OCI-LY3 (cell line): Measurements from ENCODE around the gene VPS13D.

Experiments used
- H2AFZ ChIP-seq: fragments of 200-600, 300-600 bp; shearing (Covaris generic); 2 replicates; pipeline ENCODE4 v1.6.0; 2014; ENCODE audit warnings: antibody characterized with exemption, low read depth, low read length
- H3K27ac ChIP-seq: fragments of 200-600, 300-600 bp; sonication (generic); 2 replicates; pipeline ENCODE4 v1.5.1; 2014; ENCODE audit warnings: mild to moderate bottlenecking, low read length, moderate library complexity, mixed read lengths
- H3K27me3 ChIP-seq: fragments of 200-600, 300-600 bp; sonication (generic); 2 replicates; pipeline ENCODE4 v1.6.1; 2014; ENCODE audit warnings: low read depth, low read length, mixed read lengths
- H3K36me3 ChIP-seq: fragments of 200-600, 300-600 bp; sonication (generic); replicated peaks from 2 replicates; pipeline ENCODE3; 2014; ENCODE audit warnings: low read depth, low read length, mixed read lengths
- H3K4me1 ChIP-seq: fragments of 300-600, 200-600 bp; sonication (generic); 2 replicates; pipeline ENCODE4 v1.6.1; 2014; ENCODE audit warnings: low read length, mixed read lengths
- H3K4me2 ChIP-seq: fragments of 200-600, 300-600 bp; sonication (generic); 2 replicates; pipeline ENCODE4 v1.6.1; 2014; ENCODE audit warnings: low read length, mixed read lengths
- H3K4me3 ChIP-seq: fragments of 300-600, 200-600 bp; sonication (generic); 2 replicates; pipeline ENCODE4 v1.5.1; 2014; ENCODE audit warnings: antibody characterized with exemption, mild to moderate bottlenecking, low read length, moderate library complexity
- H3K79me2 ChIP-seq: fragments of 300-600, 200-600 bp; shearing (Covaris generic); 2 replicates; pipeline ENCODE4 v1.6.1; 2014; ENCODE audit warnings: mild to moderate bottlenecking, low read length, mixed read lengths
- H3K9ac ChIP-seq: fragments of 300-600, 200-600 bp; shearing (Covaris generic); 2 replicates; pipeline ENCODE4 v1.6.0; 2014; ENCODE audit warnings: mild to moderate bottlenecking, low read length, moderate library complexity
- H3K9me3 ChIP-seq: fragments of 200-600, 300-600 bp; shearing (Covaris generic); 2 replicates; pipeline ENCODE4 v1.6.1; 2014; ENCODE audit warnings: low read length, mixed read lengths; ENCODE audit not compliant: insufficient read depth
- H4K20me1 ChIP-seq: fragments of 200-600, 300-600 bp; sonication (generic); 2 replicates; pipeline ENCODE4 v1.6.1; 2016; ENCODE audit warnings: low read length, mixed read lengths; ENCODE audit not compliant: insufficient read depth
- EZH2phosphoT487 ChIP-seq: fragments of 200-600 bp; shearing (Covaris generic); IDR thresholded peaks from 2 replicates; pipeline ENCODE4 v1.6.1; 2018; ENCODE audit warnings: antibody characterized with exemption, mixed run types, low read depth
- TF ChIP-seq, protein P1 (sequence below): fragments of 200-600, 300-600 bp; sonication (generic); IDR thresholded peaks from 2 replicates; pipeline ENCODE4 v1.5.1; 2014; ENCODE audit warnings: antibody characterized with exemption, low read length, low read depth

VPS13D gene

DNA sequence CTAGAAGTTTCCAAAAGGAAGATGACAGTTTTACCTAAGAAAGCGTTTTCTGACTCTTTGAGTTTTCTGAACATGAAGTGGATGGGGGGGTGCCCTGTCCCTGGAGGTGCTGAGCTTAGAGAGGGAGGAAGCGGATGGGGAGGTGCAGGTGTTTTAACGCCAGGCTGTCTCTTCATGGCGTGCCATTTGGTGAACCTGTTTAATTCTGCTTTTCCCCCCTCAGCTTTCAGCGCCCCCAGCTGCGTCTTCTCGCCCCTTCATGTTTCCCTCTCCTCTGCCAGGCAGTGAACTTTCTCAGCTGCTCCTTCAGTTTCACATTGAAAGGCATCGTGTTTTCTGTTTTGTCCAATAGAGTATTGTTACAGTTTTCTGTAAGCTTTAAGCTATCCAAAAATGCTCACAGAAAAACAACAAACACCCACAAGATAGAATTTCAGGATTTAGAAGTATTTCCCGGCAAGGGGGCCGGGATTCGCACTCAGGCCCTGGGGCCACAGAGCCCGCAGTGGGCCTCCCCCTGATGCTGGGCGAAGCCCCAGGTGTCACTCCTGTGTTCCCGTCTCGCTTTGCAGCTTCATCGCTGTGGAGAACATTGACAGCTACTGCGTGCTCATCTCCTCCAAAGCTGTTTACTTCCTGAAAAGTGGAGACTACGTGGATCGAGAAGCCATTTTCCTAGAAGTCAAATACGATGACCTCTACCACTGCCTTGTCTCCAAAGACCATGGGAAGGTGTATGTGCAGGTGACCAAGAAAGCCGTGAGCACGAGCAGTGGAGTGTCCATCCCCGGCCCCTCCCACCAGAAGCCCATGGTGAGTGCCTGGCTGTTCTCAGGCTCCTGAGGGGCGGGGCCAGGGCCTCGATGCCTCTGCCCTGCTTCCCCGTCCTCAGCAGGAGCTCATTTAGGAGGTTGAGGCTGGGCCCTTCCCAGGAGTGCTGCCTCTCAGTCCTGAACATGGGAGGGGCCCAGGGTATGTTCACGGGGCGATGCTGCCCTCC lies 276.8 kb downstream of the VPS13D start:
- Histone ChIP-seq H4K20me1 (no peaks in the 10 kb centered on the region), H3K27me3 (no peaks in the 10 kb centered on the region)

DNA sequence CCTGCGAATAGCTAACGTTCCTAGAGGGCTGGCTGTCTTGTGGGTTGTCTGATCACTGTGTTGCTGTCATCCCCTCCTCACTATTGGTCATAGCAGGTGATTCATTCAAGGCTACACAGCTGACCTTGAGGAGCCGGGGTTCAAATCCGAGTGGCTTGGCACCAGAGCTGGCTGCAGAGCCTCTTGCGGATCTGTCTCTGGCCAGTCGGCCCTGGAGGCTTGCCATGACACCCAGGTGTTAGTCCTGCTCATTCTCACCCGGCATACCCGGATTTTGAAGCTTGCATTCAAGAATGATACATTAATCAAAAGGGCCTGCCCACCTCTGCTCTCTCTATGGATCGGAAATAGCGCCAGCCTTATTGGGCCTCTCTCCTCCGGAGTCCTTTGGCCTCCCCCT lies 277.8 kb downstream of the VPS13D start:
- no peak overlapping the region for H3K4me3 ChIP-seq
- no peak overlapping the region for H2AFZ ChIP-seq
- no peaks in the 10 kb centered on the region for H3K9me3 ChIP-seq
- no peaks in the 10 kb centered on the region for H3K4me1 ChIP-seq
- no peaks in the 10 kb centered on the region for H3K36me3 ChIP-seq
- no peak for TF ChIP-seq EZH2phosphoT487
- TF ChIP-seq, protein P1, sequence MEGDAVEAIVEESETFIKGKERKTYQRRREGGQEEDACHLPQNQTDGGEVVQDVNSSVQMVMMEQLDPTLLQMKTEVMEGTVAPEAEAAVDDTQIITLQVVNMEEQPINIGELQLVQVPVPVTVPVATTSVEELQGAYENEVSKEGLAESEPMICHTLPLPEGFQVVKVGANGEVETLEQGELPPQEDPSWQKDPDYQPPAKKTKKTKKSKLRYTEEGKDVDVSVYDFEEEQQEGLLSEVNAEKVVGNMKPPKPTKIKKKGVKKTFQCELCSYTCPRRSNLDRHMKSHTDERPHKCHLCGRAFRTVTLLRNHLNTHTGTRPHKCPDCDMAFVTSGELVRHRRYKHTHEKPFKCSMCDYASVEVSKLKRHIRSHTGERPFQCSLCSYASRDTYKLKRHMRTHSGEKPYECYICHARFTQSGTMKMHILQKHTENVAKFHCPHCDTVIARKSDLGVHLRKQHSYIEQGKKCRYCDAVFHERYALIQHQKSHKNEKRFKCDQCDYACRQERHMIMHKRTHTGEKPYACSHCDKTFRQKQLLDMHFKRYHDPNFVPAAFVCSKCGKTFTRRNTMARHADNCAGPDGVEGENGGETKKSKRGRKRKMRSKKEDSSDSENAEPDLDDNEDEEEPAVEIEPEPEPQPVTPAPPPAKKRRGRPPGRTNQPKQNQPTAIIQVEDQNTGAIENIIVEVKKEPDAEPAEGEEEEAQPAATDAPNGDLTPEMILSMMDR, result no peak
- no peak overlapping the region for H3K9ac ChIP-seq
- H3K27me3 ChIP-seq, result no peaks in the 10 kb centered on the region
- no peak overlapping the region for H3K4me2 ChIP-seq
- no peaks in the 10 kb centered on the region for H4K20me1 ChIP-seq
- H3K27ac ChIP-seq, result no peak overlapping the region
- H3K79me2 ChIP-seq, result no peaks in the 10 kb centered on the region

More for the DNA sequence above, 276.8 kb downstream of the VPS13D start:
- TF ChIP-seq, protein P1, result no peak
- TF ChIP-seq EZH2phosphoT487, result no peak
- no peaks in the 10 kb centered on the region for H3K9me3 ChIP-seq
- no peak overlapping the region for H3K27ac ChIP-seq
- H3K79me2 ChIP-seq, result no peaks in the 10 kb centered on the region
- H3K9ac ChIP-seq, result no peak overlapping the region
- H3K4me2 ChIP-seq, result no peak overlapping the region
- H3K36me3 ChIP-seq, result no peaks in the 10 kb centered on the region
- H3K4me1 ChIP-seq, result no peaks in the 10 kb centered on the region
- no peak overlapping the region for H3K4me3 ChIP-seq
- no peak overlapping the region for H2AFZ ChIP-seq

DNA sequence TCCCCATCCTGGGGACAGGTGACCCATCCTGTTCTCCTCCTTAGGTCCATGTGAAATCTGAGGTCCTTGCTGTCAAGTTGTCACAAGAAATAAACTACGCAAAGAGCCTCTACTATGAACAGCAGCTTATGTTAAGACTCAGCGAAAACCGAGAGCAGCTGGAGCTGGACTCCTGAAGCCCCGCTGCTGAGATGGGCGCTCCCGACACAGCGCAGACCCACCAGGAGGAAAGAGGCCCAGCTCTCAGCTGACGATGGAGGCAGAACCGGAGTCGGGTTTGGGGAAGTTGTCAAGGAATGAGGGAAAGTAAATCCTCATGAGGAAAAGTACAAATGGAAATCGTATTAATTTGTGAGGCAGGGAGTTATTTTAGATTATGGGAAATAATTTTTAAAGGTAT lies 279.0 kb downstream of the VPS13D start:
- no peaks in the 10 kb centered on the region for H3K79me2 ChIP-seq
- H3K4me3 ChIP-seq, result no peak overlapping the region
- no peaks in the 10 kb centered on the region for H3K4me1 ChIP-seq
- H3K9me3 ChIP-seq, result no peaks in the 10 kb centered on the region
- no peak for TF ChIP-seq EZH2phosphoT487
- TF ChIP-seq, protein P1, result no peak
- no peak overlapping the region for H3K4me2 ChIP-seq
- no peak overlapping the region for H3K9ac ChIP-seq
- H2AFZ ChIP-seq, result no peak overlapping the region
- H3K36me3 ChIP-seq, result no peaks in the 10 kb centered on the region
- H3K27me3 ChIP-seq, result no peaks in the 10 kb centered on the region
- no peak overlapping the region for H3K27ac ChIP-seq
- no peaks in the 10 kb centered on the region for H4K20me1 ChIP-seq

DNA sequence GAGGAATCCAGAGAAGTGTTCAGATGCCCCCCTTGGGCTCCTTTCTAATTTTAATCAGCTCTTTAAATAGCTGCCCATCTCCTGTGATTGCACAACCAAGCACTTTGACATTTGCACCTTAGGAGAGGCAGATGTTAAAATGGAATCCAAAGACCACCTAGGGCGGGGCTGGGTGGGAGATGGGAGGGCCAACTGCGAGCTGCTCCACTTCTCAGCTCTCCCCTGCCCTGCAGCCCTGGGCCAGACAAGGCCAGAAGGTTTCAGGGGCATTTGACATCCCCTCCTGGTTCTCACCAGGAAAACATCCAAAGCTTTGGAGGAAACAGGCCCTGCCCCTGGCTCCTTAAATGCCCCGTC lies 281.3 kb downstream of the VPS13D start:
- no peaks in the 10 kb centered on the region for H3K79me2 ChIP-seq
- no peak for TF ChIP-seq EZH2phosphoT487
- TF ChIP-seq, protein P1, result no peak
- no peak overlapping the region for H3K4me2 ChIP-seq
- H2AFZ ChIP-seq, result no peak overlapping the region
- no peak overlapping the region for H3K4me3 ChIP-seq
- no peaks in the 10 kb centered on the region for H3K36me3 ChIP-seq
- H3K27ac ChIP-seq, result no peak overlapping the region
- H3K9ac ChIP-seq, result no peak overlapping the region
- no peaks in the 10 kb centered on the region for H3K27me3 ChIP-seq
- H3K9me3 ChIP-seq, result no peaks in the 10 kb centered on the region
- H4K20me1 ChIP-seq, result no peaks in the 10 kb centered on the region
- no peaks in the 10 kb centered on the region for H3K4me1 ChIP-seq
